Measurements from ENCODE around the gene TAGLN.
A peak's percentile ranks its signal among the peaks of the same experiment; 100 is the strongest.

TAGLN gene

GRCh38 chr11:117230999-117231841 is 32.0 kb downstream of the TAGLN start:
- DNase-seq (ENCODE audit: low read depth) = no peak

- DNase-seq (ENCODE audit: low read depth) = no peak
These were observed 32.6 kb downstream of the TAGLN start, which contains the start of gene PCSK7 for GRCh38 chr11:117231842-117232091. TSS of gene PCSK7 (minus strand) at chr11:117232073. CDS start at chr11:117229844, 2,229 bp downstream.

- peak; percentile 70 for DNase-seq (ENCODE audit: low read depth)
These were observed 33.1 kb downstream of the TAGLN start, which contains the start of gene RNF214 for GRCh38 chr11:117232092-117232878. TSS of gene RNF214 (plus strand) at chr11:117232671. CDS start at chr11:117234273, 1,602 bp downstream.

GRCh38 chr11:117232911-117233409 is 33.8 kb downstream of the TAGLN start:
- DNase-seq (ENCODE audit: low read depth) = no peak

- no peak for DNase-seq (ENCODE audit: low read depth)
These were observed 39.1 kb downstream of the TAGLN start for GRCh38 chr11:117238221-117238620.

GRCh38 chr11:117239295-117239694 is 40.1 kb downstream of the TAGLN start:
- no peak for DNase-seq (ENCODE audit: low read depth)

- no peak for DNase-seq (ENCODE audit: low read depth)
These were observed 49.2 kb downstream of the TAGLN start for GRCh38 chr11:117248341-117248740.

- DNase-seq (ENCODE audit: low read depth) = no peak
These were observed 50.4 kb downstream of the TAGLN start for GRCh38 chr11:117249571-117249970.

- DNase-seq (ENCODE audit: low read depth) = no peak
These were observed 52.3 kb downstream of the TAGLN start for GRCh38 chr11:117251506-117251905.

GRCh38 chr11:117255966-117256365 is 56.8 kb downstream of the TAGLN start:
- no peak for DNase-seq (ENCODE audit: low read depth)

GRCh38 chr11:117256573-117256972 is 57.4 kb downstream of the TAGLN start:
- DNase-seq (ENCODE audit: low read depth) = no peak
